HG03565 (cell line): Measurements from ENCODE around the gene RNU5B-1.
"Not testable (repeated sequence)": the region's sequence is repeated elsewhere in the genome, so short reads cannot be mapped to it uniquely, and the experiment has no call there.

Source experiments
- ATAC-seq: cut with Tn5 transposase; IDR thresholded peaks from one replicate; pipeline ENCODE4 v1.9.1; 2021; ENCODE audit warnings: mild to moderate bottlenecking, moderate library complexity; ENCODE audit not compliant: unreplicated experiment

The RNU5B-1 gene

GRCh38 chr15:65304381-65305149, at the start of gene RNU5B-1:
Gene RNU5B-1 (plus strand): TSS chr15:65304677.
- peak; percentile 58 for ATAC-seq

- no peak for ATAC-seq
These were observed 49.7 kb upstream of the RNU5B-1 start for GRCh38 chr15:65254758-65255157.

- no peak for ATAC-seq
These were observed 48.9 kb upstream of the RNU5B-1 start for GRCh38 chr15:65255486-65256140.

GRCh38 chr15:65258375-65259262, 45.9 kb upstream of the RNU5B-1 start:
- no peak for ATAC-seq

- ATAC-seq, result no peak
These were observed 45.1 kb upstream of the RNU5B-1 start for GRCh38 chr15:65259367-65259797.

- ATAC-seq, result no peak
These were observed 43.5 kb upstream of the RNU5B-1 start for GRCh38 chr15:65260968-65261367.

GRCh38 chr15:65263313-65263712, 41.2 kb upstream of the RNU5B-1 start:
- no peak for ATAC-seq

GRCh38 chr15:65264863-65265430, 39.5 kb upstream of the RNU5B-1 start:
- no peak for ATAC-seq

- ATAC-seq, result no peak
These were observed 38.0 kb upstream of the RNU5B-1 start for GRCh38 chr15:65266469-65266868.

- no peak for ATAC-seq
These were observed 36.1 kb upstream of the RNU5B-1 start for GRCh38 chr15:65268411-65268810.

- ATAC-seq, result not testable (repeated sequence)
These were observed 33.5 kb upstream of the RNU5B-1 start for GRCh38 chr15:65270811-65271545.

- ATAC-seq, result no peak
These were observed 29.3 kb upstream of the RNU5B-1 start for GRCh38 chr15:65275104-65275727.

GRCh38 chr15:65275728-65276126, 28.8 kb upstream of the RNU5B-1 start:
- ATAC-seq, result no peak

- ATAC-seq, result no peak
These were observed 27.5 kb upstream of the RNU5B-1 start for GRCh38 chr15:65277015-65277414.

- ATAC-seq, result no peak
These were observed 26.0 kb upstream of the RNU5B-1 start for GRCh38 chr15:65278480-65278879.

GRCh38 chr15:65285291-65286068, 19.0 kb upstream of the RNU5B-1 start:
- no peak for ATAC-seq

- ATAC-seq, result no peak
These were observed 18.3 kb upstream of the RNU5B-1 start for GRCh38 chr15:65286069-65286703.

GRCh38 chr15:65286704-65287519, 17.6 kb upstream of the RNU5B-1 start, which contains the start of gene PARP16:
Gene PARP16 (minus strand): TSS chr15:65286883. CDS start chr15:65286426, 457 bp downstream.
- ATAC-seq, result peak; percentile 87
